Neuron (in vitro differentiated cells): ENCODE results near the gene ARL2BP.
"Not testable (repeated sequence)": the region's sequence is repeated elsewhere in the genome, so short reads cannot be mapped to it uniquely, and the experiment has no call there.

Experiments used
- H2AFZ ChIP-seq: one replicate; pipeline ENCODE4 v1.6.1; 2013; ENCODE audit warnings: low read depth, mild to moderate bottlenecking, inconsistent platforms, low read length, moderate library complexity
- H3K27me3 ChIP-seq: one replicate; pipeline ENCODE4 v1.6.1; 2013; ENCODE audit warnings: low read length; ENCODE audit not compliant: insufficient read depth
- H3K36me3 ChIP-seq: one replicate; pipeline ENCODE4 v1.6.1; 2013; ENCODE audit warnings: low read length; ENCODE audit not compliant: insufficient read depth
- H3K4me1 ChIP-seq: one replicate; pipeline ENCODE4 v1.6.1; 2013; ENCODE audit warnings: low read length; ENCODE audit not compliant: insufficient read depth
- H3K4me3 ChIP-seq: 2 replicates; pipeline ENCODE4 v1.5.1; 2013; ENCODE audit warnings: mild to moderate bottlenecking, low read length, moderate library complexity
- H3K9me3 ChIP-seq: one replicate; pipeline ENCODE4 v1.6.1; 2013; ENCODE audit warnings: low read length

Gene ARL2BP

DNA sequence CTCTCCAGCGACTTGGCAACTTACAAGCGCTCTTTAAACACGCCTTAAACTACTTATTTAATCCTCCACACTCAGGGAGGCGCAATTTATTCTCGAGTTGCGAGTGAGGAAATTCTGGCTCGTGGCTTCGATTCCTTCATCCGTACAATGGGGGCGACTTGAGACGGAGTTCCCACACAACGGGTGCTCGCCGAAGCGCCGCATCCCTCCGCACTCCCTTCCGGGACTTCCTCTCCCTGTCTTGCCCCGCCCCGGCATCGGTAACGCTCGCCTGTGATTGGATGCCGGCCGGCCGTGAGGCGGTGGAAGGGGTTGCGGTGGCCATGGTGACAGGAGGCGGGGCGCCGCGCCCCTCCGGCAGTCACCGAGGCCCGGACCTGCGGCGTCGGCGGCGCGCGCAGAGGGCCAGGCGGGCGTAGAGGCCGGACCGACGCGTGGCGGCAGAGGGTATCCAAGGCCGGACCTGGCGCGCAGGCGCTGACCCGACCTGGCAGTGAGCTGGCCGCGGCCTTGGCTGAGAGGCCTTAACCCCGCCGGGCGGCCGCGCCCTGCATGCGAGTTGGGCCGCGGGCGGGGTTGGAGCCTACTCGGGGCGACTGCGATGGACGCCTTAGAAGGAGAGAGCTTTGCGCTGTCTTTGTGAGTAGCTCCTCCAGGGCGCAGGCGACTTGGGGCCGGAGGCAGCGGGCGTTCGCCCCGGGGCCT is at the start of gene ARL2BP:
TSS of gene ARL2BP (plus strand) at position 493 of the 705 bp plus-strand sequence. CDS start at position 602, 109 bp downstream.
- peaks cover 7% of the 10 kb centered on the region for H3K4me1 ChIP-seq

DNA sequence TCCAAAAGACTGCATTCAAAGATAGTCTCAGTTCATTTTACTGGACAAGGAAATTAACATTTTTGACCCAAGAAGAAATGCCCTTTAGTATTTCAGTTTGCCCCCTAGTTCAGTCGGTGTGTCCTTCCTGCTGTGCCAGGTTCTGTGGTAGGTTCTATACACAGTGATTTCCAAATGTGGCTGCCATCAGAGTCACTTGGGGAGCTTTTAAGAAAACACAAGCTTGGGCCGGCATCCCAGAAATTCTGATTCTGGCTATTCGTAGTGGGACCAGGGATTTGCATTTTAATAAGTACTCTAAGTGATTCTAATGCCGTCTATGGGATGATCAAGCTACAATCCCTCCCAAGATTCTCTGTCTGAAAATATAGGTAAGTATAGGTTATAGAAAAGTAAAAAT is 48.8 kb upstream of the ARL2BP start:
- peaks cover 6% of the 10 kb centered on the region for H3K4me1 ChIP-seq
- H3K4me3 ChIP-seq: no peak overlapping the region
- no peak overlapping the region for H2AFZ ChIP-seq
- H3K27me3 ChIP-seq: no peaks in the 10 kb centered on the region
- H3K9me3 ChIP-seq: peaks cover 4% of the 10 kb centered on the region
- peaks cover 5% of the 10 kb centered on the region for H3K36me3 ChIP-seq

More for the DNA sequence above, at the start of gene ARL2BP:
- Histone ChIP-seq H3K27me3 (no peaks in the 10 kb centered on the region), H2AFZ (peak within 1 kb of the TSS; percentile 77), H3K4me3 (peak within 1 kb of the TSS; percentile 52), H3K36me3 (peaks cover 30% of the 10 kb centered on the region), H3K9me3 (peaks cover 2% of the 10 kb centered on the region)

DNA sequence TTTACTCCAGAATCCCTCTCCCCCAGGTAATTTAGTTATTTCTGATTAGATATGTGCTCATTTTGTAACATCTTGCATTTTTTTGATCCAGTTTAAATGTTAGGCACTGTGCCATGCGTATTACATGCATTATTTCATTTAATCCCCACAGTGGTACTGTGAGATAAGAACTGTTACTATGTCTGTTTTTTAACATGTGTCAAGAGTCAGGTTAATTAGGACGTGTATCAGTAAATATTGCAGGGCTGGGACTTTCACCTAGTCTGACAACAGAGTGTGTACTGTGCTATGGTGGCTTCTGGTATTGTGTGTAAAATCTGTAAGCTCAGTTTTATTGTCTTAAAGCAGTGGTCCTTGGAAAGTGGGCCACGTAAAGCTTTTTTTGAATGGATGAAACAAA is 48.3 kb upstream of the ARL2BP start:
- H3K9me3 ChIP-seq: peaks cover 4% of the 10 kb centered on the region
- no peak overlapping the region for H2AFZ ChIP-seq
- H3K4me3 ChIP-seq: no peak overlapping the region
- peaks cover 6% of the 10 kb centered on the region for H3K4me1 ChIP-seq
- H3K27me3 ChIP-seq: no peaks in the 10 kb centered on the region
- peaks cover 5% of the 10 kb centered on the region for H3K36me3 ChIP-seq

DNA sequence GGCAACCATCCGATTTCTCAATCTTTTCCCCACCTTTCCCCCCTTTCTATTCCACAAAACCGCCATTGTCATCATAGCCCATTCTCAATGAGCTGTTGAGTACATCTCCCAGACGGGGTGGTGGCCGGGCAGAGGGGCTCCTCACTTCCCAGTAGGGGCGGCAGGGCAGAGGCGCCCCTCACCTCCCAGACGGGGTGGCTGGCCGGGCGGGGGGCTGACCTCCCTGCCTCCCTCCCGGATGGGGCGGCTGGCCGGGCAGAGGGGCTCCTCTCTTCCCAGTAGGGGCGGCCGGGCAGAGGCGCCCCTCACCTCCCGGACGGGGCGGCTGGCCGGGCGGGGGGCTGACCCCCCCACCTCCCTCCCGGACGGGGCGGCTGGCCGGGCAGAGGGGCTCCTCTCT is 44.7 kb upstream of the ARL2BP start:
- H2AFZ ChIP-seq, H3K4me3 ChIP-seq, H3K4me1 ChIP-seq, H3K27me3 ChIP-seq, H3K9me3 ChIP-seq: not testable (repeated sequence)
- H3K36me3 ChIP-seq: peaks cover 11% of the 10 kb centered on the region

- H3K36me3 ChIP-seq: peaks cover 17% of the 10 kb centered on the region
- H3K9me3 ChIP-seq, H3K27me3 ChIP-seq, H3K4me1 ChIP-seq, H3K4me3 ChIP-seq, H2AFZ ChIP-seq: not testable (repeated sequence)
Observed at GRCh38 chr16:57200926-57201325, 44.1 kb upstream of the ARL2BP start.

GRCh38 chr16:57202095-57202886 is 42.8 kb upstream of the ARL2BP start:
- Histone ChIP-seq H3K9me3 (peaks cover 4% of the 10 kb centered on the region), H3K4me3 (no peak overlapping the region), H3K36me3 (peaks cover 30% of the 10 kb centered on the region), H2AFZ (no peak overlapping the region), H3K27me3 (no peaks in the 10 kb centered on the region), H3K4me1 (no peaks in the 10 kb centered on the region)

- Histone ChIP-seq H3K9me3 (peaks cover 3% of the 10 kb centered on the region), H3K4me1 (no peaks in the 10 kb centered on the region), H3K27me3 (no peaks in the 10 kb centered on the region), H2AFZ (no peak overlapping the region), H3K4me3 (no peak overlapping the region), H3K36me3 (peaks cover 37% of the 10 kb centered on the region)
Observed at GRCh38 chr16:57203451-57203850, 41.6 kb upstream of the ARL2BP start.

DNA sequence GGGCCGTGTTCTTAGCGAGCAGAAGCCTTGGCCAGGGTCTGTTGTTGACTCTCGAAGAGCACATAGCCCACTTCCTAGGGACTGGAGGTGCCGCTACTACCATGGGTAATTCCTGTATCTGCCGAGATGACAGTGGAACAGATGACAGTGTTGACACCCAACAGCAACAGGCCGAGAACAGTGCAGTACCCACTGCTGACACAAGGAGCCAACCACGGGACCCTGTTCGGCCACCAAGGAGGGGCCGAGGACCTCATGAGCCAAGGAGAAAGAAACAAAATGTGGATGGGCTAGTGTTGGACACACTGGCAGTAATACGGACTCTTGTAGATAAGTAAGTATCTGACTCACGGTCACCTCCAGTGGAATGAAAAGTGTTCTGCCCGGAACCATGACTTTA is 40.4 kb upstream of the ARL2BP start:
- Histone ChIP-seq H3K36me3 (peaks cover 49% of the 10 kb centered on the region), H3K4me3 (no peak overlapping the region)

DNA sequence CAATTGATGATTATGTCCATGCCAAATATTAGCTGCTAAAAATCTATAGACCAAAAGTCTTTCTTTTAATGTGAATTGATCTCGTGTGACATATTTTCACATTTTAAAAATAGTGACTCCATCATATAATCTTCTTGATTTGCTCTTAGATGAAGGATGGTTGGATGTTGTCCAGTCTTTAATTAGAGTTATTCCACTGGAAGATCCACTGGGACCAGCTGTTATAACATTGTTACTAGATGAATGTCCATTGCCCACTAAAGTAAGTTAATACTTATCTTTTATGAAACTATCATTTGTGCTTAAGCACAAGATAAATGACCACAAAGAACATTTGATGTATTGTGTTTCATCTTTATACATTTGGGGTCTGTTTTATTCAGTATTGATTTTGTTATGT is 36.1 kb upstream of the ARL2BP start:
- Histone ChIP-seq H3K4me1 (no peaks in the 10 kb centered on the region), H2AFZ (no peak overlapping the region), H3K9me3 (peaks cover 3% of the 10 kb centered on the region), H3K4me3 (no peak overlapping the region), H3K36me3 (peaks cover 83% of the 10 kb centered on the region), H3K27me3 (no peaks in the 10 kb centered on the region)

More for the DNA sequence above, 40.4 kb upstream of the ARL2BP start:
- Histone ChIP-seq H3K27me3 (no peaks in the 10 kb centered on the region), H3K9me3 (no peaks in the 10 kb centered on the region), H3K4me1 (no peaks in the 10 kb centered on the region), H2AFZ (no peak overlapping the region)

- Histone ChIP-seq H3K9me3 (peaks cover 10% of the 10 kb centered on the region), H3K4me3 (no peak overlapping the region), H3K27me3 (no peaks in the 10 kb centered on the region), H3K36me3 (peaks cover 87% of the 10 kb centered on the region), H3K4me1 (no peaks in the 10 kb centered on the region), H2AFZ (no peak overlapping the region)
Observed at GRCh38 chr16:57209780-57210179, 35.3 kb upstream of the ARL2BP start.

GRCh38 chr16:57213462-57213861 is 31.6 kb upstream of the ARL2BP start:
- H3K4me1 ChIP-seq: no peaks in the 10 kb centered on the region
- peaks cover 91% of the 10 kb centered on the region for H3K36me3 ChIP-seq
- H3K9me3 ChIP-seq: peaks cover 41% of the 10 kb centered on the region
- no peak overlapping the region for H3K4me3 ChIP-seq
- H3K27me3 ChIP-seq: no peaks in the 10 kb centered on the region
- no peak overlapping the region for H2AFZ ChIP-seq

- Histone ChIP-seq H3K4me1 (no peaks in the 10 kb centered on the region), H3K9me3 (peaks cover 47% of the 10 kb centered on the region), H2AFZ (no peak overlapping the region), H3K27me3 (no peaks in the 10 kb centered on the region), H3K4me3 (no peak overlapping the region), H3K36me3 (peaks cover 86% of the 10 kb centered on the region)
Observed at GRCh38 chr16:57216968-57217367, 28.1 kb upstream of the ARL2BP start.

GRCh38 chr16:57223057-57223456 is 22.0 kb upstream of the ARL2BP start:
- H3K4me1 ChIP-seq: peaks cover 6% of the 10 kb centered on the region
- no peak overlapping the region for H3K4me3 ChIP-seq
- H3K27me3 ChIP-seq: no peaks in the 10 kb centered on the region
- peaks cover 8% of the 10 kb centered on the region for H3K9me3 ChIP-seq
- H2AFZ ChIP-seq: no peak overlapping the region
- H3K36me3 ChIP-seq: peaks cover 83% of the 10 kb centered on the region
